GM12801 (cell line): ENCODE measurements around the gene CTNNA1.

Experiments
- CTCF ChIP-seq: IDR thresholded peaks from one replicate; pipeline ENCODE4 v1.5.1; 2011; ENCODE audit warnings: control low read depth; ENCODE audit not compliant: insufficient read length; ENCODE audit errors: extremely low read depth

CTNNA1 gene

GRCh38 chr5:138955013-138955660, 201.9 kb downstream of the CTNNA1 start:
- TF ChIP-seq CTCF: no peak

GRCh38 chr5:138955671-138956295, 202.6 kb downstream of the CTNNA1 start:
- no peak for TF ChIP-seq CTCF

- no peak for TF ChIP-seq CTCF
Measured at GRCh38 chr5:138956801-138957200, 203.6 kb downstream of the CTNNA1 start.

- no peak for TF ChIP-seq CTCF
Measured at GRCh38 chr5:138960145-138960692, 207.0 kb downstream of the CTNNA1 start.

- no peak for TF ChIP-seq CTCF
Measured at GRCh38 chr5:138961221-138961620, 208.0 kb downstream of the CTNNA1 start.

- no peak for TF ChIP-seq CTCF
Measured at GRCh38 chr5:138961729-138962128, 208.5 kb downstream of the CTNNA1 start.

GRCh38 chr5:138962614-138963370, 209.6 kb downstream of the CTNNA1 start:
- no peak for TF ChIP-seq CTCF
